Mesenchymal stem cell (in vitro differentiated cells and primary cell): ENCODE measurements around the gene ALCAM.
A peak's percentile ranks its signal among the peaks of the same experiment; 100 is the strongest.

ENCODE experiments used
- DNase-seq: peaks from one replicate; pipeline ENCODE4 v3.0.0-alpha.2; 2013
- H2AFZ ChIP-seq: one replicate; pipeline ENCODE4 v1.6.1; 2013; ENCODE audit warnings: low read depth, mild to moderate bottlenecking, control low read depth, inconsistent platforms, low read length, moderate library complexity
- H2AK5ac ChIP-seq: 2 replicates; pipeline ENCODE4 v1.6.1; 2013; ENCODE audit warnings: low read length, moderate library complexity, mild to moderate bottlenecking, inconsistent platforms; ENCODE audit not compliant: severe bottlenecking
- H2BK120ac ChIP-seq: one replicate; pipeline ENCODE4 v1.6.1; 2013; ENCODE audit warnings: low read depth, mild to moderate bottlenecking, inconsistent platforms, low read length, moderate library complexity
- H2BK12ac ChIP-seq, 2 experiments: one replicate each; pipeline ENCODE4 v1.6.1; 2013; ENCODE audit warnings: inconsistent platforms in 2 of 2, low read length in 2 of 2, mild to moderate bottlenecking in 2 of 2, moderate library complexity in 2 of 2, control low read depth in 1 of 2
- H2BK15ac ChIP-seq: one replicate; pipeline ENCODE4 v1.6.1; 2013; ENCODE audit warnings: mild to moderate bottlenecking, low read depth, inconsistent platforms; ENCODE audit not compliant: poor library complexity, severe bottlenecking
- H2BK5ac ChIP-seq: 2 replicates; pipeline ENCODE4 v1.6.1; 2013; ENCODE audit warnings: low read depth, mild to moderate bottlenecking, low read length, control low read depth, inconsistent platforms; ENCODE audit not compliant: poor library complexity, severe bottlenecking
- H3K14ac ChIP-seq, 2 experiments: one replicate each; pipeline ENCODE4 v1.6.1; 2013; ENCODE audit warnings: inconsistent platforms in 2 of 2, low read length in 2 of 2, control low read depth in 1 of 2, mild to moderate bottlenecking in 1 of 2, moderate library complexity in 1 of 2
- H3K18ac ChIP-seq, 2 experiments: one replicate each; pipeline ENCODE4 v1.6.1; 2013; ENCODE audit warnings: inconsistent platforms in 2 of 2, low read length in 2 of 2, control low read depth in 1 of 2, low read depth in 1 of 2, mild to moderate bottlenecking in 1 of 2
- H3K23ac ChIP-seq, 2 experiments: one replicate each; pipeline ENCODE4 v1.6.1; 2013; ENCODE audit warnings: inconsistent platforms in 2 of 2, low read length in 2 of 2, mild to moderate bottlenecking in 2 of 2, moderate library complexity in 2 of 2, control low read depth in 1 of 2
- H3K27ac ChIP-seq: 2 replicates; pipeline ENCODE4 v1.5.1; 2013; ENCODE audit warnings: mild to moderate bottlenecking, moderate library complexity, low read length, control low read depth, inconsistent platforms; ENCODE audit not compliant: poor library complexity, severe bottlenecking
- H3K27me3 ChIP-seq, 2 experiments: 2 replicates each; pipeline versions ENCODE4 v1.6.1 to v1.7.0; 2013; ENCODE audit warnings: low read length in 2 of 2, mild to moderate bottlenecking in 2 of 2, moderate library complexity in 2 of 2, control low read depth in 1 of 2, inconsistent platforms in 1 of 2; ENCODE audit not compliant: control insufficient read depth in 1 of 2, insufficient read depth in 1 of 2
- H3K36me3 ChIP-seq, 2 experiments: 2 replicates each; pipeline versions ENCODE4 v1.6.1 to v1.7.0; 2013; ENCODE audit warnings: low read length in 2 of 2, control low read depth in 1 of 2, inconsistent platforms in 1 of 2, low read depth in 1 of 2, mild to moderate bottlenecking in 1 of 2; ENCODE audit not compliant: insufficient read depth in 2 of 2, control insufficient read depth in 1 of 2
- H3K4ac ChIP-seq, 2 experiments: one replicate each; pipeline ENCODE4 v1.6.1; 2013; ENCODE audit warnings: inconsistent platforms in 2 of 2, low read length in 2 of 2, mild to moderate bottlenecking in 2 of 2, moderate library complexity in 2 of 2, control low read depth in 1 of 2, low read depth in 1 of 2
- H3K4me1 ChIP-seq: 2 replicates; pipeline ENCODE4 v1.6.1; 2013; ENCODE audit warnings: low read depth, low read length, control low read depth; ENCODE audit not compliant: control insufficient read depth, insufficient read depth
- H3K4me2 ChIP-seq: 2 replicates; pipeline ENCODE4 v1.6.1; 2013; ENCODE audit warnings: low read length, mild to moderate bottlenecking, inconsistent platforms; ENCODE audit not compliant: poor library complexity, severe bottlenecking
- H3K4me3 ChIP-seq, 2 experiments: 2 replicates each; pipeline versions ENCODE4 v1.5.1 to v1.7.0; 2013; ENCODE audit warnings: low read length in 2 of 2, mild to moderate bottlenecking in 2 of 2, control low read depth in 1 of 2, low read depth in 1 of 2; ENCODE audit not compliant: insufficient read depth in 1 of 2
- H3K79me1 ChIP-seq: replicated peaks from 2 replicates; pipeline ENCODE4 v1.6.1; 2013; ENCODE audit warnings: mild to moderate bottlenecking, control low read depth, low read length, inconsistent platforms; ENCODE audit not compliant: poor library complexity, severe bottlenecking
- H3K9ac ChIP-seq: 2 replicates; pipeline ENCODE4 v1.7.0; 2013; ENCODE audit warnings: mild to moderate bottlenecking, low read length, moderate library complexity
- H3K9me3 ChIP-seq: 2 replicates; pipeline ENCODE4 v1.7.0; 2013; ENCODE audit warnings: mild to moderate bottlenecking, low read length; ENCODE audit not compliant: control insufficient read depth
- H4K8ac ChIP-seq: one replicate; pipeline ENCODE4 v1.6.1; 2013; ENCODE audit warnings: inconsistent platforms, mild to moderate bottlenecking, low read length, moderate library complexity
- H4K91ac ChIP-seq: one replicate; pipeline ENCODE4 v1.6.1; 2013; ENCODE audit warnings: mild to moderate bottlenecking, low read length, inconsistent platforms
- WGBS: methylation state at CpG from one replicate; pipeline ENCODE4 v1.1.7; 2013; ENCODE audit warnings: mixed read lengths; 5-methylcytosine and 5-hydroxymethylcytosine counted together

Gene ALCAM

DNA sequence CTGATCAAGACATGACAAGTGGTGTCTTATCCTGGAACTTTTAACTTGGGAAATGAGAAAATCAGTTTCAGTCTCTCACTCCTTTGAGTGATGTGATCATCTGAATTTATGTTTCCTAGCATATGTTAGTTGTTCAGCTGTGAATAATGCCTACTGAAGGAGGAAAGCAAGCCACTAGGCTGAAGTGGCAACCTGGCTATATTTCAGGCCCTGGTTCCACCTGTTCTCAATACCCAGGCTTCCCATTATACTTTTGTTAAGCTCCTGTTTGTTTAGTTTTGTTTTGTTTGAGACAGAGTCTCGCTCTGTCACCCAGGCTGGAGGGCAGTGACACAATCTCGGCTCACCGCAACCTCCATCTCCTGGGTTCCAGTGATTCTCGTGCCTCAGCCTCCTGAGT is 243.8 kb downstream of the ALCAM start:
- Histone ChIP-seq H2AK5ac (no peak overlapping the region), H3K4me1 (no peaks in the 10 kb centered on the region), H3K4me3 (no peak overlapping the region), H2AFZ (no peak overlapping the region), H3K79me1 (no peaks in the 10 kb centered on the region), H2BK120ac (no peak overlapping the region), H2BK5ac (no peak overlapping the region), H2BK15ac (peak overlapping the region; percentile 20), H3K9me3 (no peaks in the 10 kb centered on the region), H3K23ac (no peak overlapping the region), H3K4ac (no peak overlapping the region), H3K27ac (no peak overlapping the region), H2BK12ac (no peak overlapping the region), H3K27me3 (no peaks in the 10 kb centered on the region), H4K91ac (no peak overlapping the region), H3K14ac (no peak overlapping the region), H3K18ac (peak overlapping the region in 1 of 2 experiments; percentile 12), H4K8ac (no peak overlapping the region), H3K36me3 (no peaks in the 10 kb centered on the region), H3K9ac (no peak overlapping the region), H3K4me2 (no peak overlapping the region)
- no peak for DNase-seq
- 94% methylated on average over 4 of the region's 4 CpGs for WGBS

GRCh38 chr3:105611304-105612192 is 244.8 kb downstream of the ALCAM start:
- no peak overlapping the region for H2BK5ac ChIP-seq
- WGBS: 98% methylated on average over 5 of the region's 5 CpGs
- no peak for DNase-seq
- H2BK15ac ChIP-seq: no peak overlapping the region
- H3K9me3 ChIP-seq: no peaks in the 10 kb centered on the region
- H3K18ac ChIP-seq: no peak overlapping the region
- no peaks in the 10 kb centered on the region for H3K79me1 ChIP-seq
- no peak overlapping the region for H3K23ac ChIP-seq
- H3K4me3 ChIP-seq: no peak overlapping the region
- H3K27ac ChIP-seq: no peak overlapping the region
- H3K4me1 ChIP-seq: no peaks in the 10 kb centered on the region
- H3K14ac ChIP-seq: no peak overlapping the region
- H3K27me3 ChIP-seq: no peaks in the 10 kb centered on the region
- H3K4ac ChIP-seq: no peak overlapping the region
- H2AFZ ChIP-seq: no peak overlapping the region
- no peak overlapping the region for H4K91ac ChIP-seq
- no peak overlapping the region for H3K4me2 ChIP-seq
- H2BK120ac ChIP-seq: no peak overlapping the region
- H3K36me3 ChIP-seq: no peaks in the 10 kb centered on the region
- H3K9ac ChIP-seq: no peak overlapping the region
- no peak overlapping the region for H2AK5ac ChIP-seq
- no peak overlapping the region for H2BK12ac ChIP-seq
- H4K8ac ChIP-seq: no peak overlapping the region

- no peak overlapping the region for H4K91ac ChIP-seq
- no peaks in the 10 kb centered on the region for H3K4me1 ChIP-seq
- no peak overlapping the region for H2AK5ac ChIP-seq
- no peaks in the 10 kb centered on the region for H3K79me1 ChIP-seq
- no peak overlapping the region for H2BK5ac ChIP-seq
- H3K23ac ChIP-seq: no peak overlapping the region
- WGBS: 61% methylated on average over 2 of the region's 2 CpGs
- no peak for DNase-seq
- no peak overlapping the region for H2AFZ ChIP-seq
- H2BK12ac ChIP-seq: peak overlapping the region in 1 of 2 experiments; percentile 12
- no peak overlapping the region for H3K4me3 ChIP-seq
- H3K14ac ChIP-seq: no peak overlapping the region
- no peak overlapping the region for H4K8ac ChIP-seq
- H3K27ac ChIP-seq: no peak overlapping the region
- no peak overlapping the region for H3K9ac ChIP-seq
- H2BK15ac ChIP-seq: peak overlapping the region; percentile 9
- no peaks in the 10 kb centered on the region for H3K9me3 ChIP-seq
- H2BK120ac ChIP-seq: no peak overlapping the region
- no peak overlapping the region for H3K4me2 ChIP-seq
- H3K4ac ChIP-seq: no peak overlapping the region
- no peaks in the 10 kb centered on the region for H3K27me3 ChIP-seq
- H3K36me3 ChIP-seq: no peaks in the 10 kb centered on the region
- no peak overlapping the region for H3K18ac ChIP-seq
Measured at GRCh38 chr3:105613120-105613519, 246.4 kb downstream of the ALCAM start.

DNA sequence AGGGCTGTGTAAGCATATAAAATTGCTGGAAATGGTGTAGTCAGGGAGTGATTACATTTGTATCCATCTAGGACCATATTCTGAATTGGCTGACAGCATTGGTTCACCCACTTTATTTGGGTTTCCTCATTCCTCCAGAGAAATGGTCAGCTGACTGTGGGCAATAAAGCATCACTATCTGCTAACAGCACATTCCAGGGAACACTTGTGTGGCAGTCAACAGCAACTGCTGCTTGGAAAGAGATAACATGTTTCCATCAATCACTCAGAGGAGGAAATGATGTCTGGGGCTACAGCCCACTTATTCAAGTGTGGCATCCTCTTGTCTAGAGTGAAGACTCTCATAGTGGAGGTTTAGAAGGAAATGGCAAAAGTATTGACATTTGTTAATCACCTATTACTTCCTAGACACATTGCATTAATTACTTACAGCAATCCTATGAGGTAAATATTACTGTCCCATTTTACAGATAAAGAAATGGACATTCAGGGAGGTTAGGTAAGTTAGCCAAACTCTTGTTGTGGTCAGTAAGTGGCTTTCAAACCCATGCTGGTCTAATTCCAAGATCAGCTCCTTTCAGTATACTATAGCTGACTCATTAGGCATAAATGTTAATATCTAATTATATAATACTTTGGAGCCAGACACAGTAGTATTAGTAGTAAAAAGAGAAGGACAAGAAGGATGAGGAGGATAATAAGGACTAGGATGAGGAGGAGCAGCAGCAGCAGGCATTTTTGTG is 247.8 kb downstream of the ALCAM start:
- no peak overlapping the region for H3K9ac ChIP-seq
- H3K27ac ChIP-seq: no peak overlapping the region
- H3K9me3 ChIP-seq: no peaks in the 10 kb centered on the region
- H2AK5ac ChIP-seq: no peak overlapping the region
- H3K4me1 ChIP-seq: no peaks in the 10 kb centered on the region
- H3K18ac ChIP-seq: no peak overlapping the region
- no peak overlapping the region for H2BK120ac ChIP-seq
- H2BK12ac ChIP-seq: no peak overlapping the region
- no peaks in the 10 kb centered on the region for H3K27me3 ChIP-seq
- no peak overlapping the region for H3K4me2 ChIP-seq
- no peak overlapping the region for H4K91ac ChIP-seq
- no peak overlapping the region for H3K4me3 ChIP-seq
- DNase-seq: peak; percentile 42
- H3K79me1 ChIP-seq: no peaks in the 10 kb centered on the region
- no peak overlapping the region for H2BK15ac ChIP-seq
- H2AFZ ChIP-seq: no peak overlapping the region
- H3K23ac ChIP-seq: no peak overlapping the region
- no peak overlapping the region for H3K4ac ChIP-seq
- H3K36me3 ChIP-seq: no peaks in the 10 kb centered on the region
- no peak overlapping the region for H3K14ac ChIP-seq
- no peak overlapping the region for H2BK5ac ChIP-seq
- H4K8ac ChIP-seq: no peak overlapping the region
